HG03066 (cell line): ENCODE data around the gene PRKD3.

ENCODE experiments used
- ATAC-seq: cut with Tn5 transposase; IDR thresholded peaks from one replicate; pipeline ENCODE4 v1.9.1; 2021; ENCODE audit warnings: low read depth; ENCODE audit not compliant: unreplicated experiment

The PRKD3 gene

DNA sequence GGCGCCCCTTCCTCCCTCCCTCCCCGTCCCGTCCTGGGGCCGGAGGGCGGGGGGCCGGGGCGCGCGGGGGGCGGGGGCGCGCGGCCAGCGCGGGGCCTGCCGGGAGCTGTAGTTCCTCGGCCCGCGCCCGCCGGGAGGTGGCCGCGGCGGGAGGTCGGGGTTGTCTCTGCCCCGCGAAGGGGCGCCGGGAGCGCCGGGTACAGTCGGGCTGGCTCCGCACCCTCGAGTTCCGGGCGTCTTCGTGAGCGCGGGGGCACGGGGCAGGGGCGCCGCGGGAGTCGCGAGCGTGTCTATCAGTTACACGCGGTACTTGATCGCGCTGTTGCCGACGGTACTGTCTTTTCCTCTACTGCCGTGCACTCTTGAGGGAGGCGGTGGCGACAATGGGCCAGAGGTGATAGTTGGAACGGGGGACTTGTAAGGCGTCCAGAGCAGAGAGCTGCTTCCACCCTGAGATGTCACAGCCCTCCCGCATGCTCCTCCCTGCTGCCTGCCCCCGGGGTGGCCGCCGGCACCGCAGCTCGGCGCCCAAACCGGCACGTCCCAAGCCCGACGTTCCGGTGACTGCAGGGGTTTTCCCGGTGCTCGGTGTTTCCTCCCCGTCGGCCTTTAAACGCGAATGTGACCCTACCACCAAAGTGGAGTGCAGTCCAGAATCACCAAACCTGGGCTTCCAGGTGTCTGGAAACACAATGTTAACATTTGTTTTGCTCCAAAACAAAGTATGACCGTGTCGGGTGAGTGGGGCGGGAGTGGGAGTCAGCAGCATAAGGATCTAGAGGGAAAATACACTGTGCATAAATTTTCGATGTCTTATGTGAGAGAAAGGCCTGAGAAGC lies at the start of gene PRKD3:
TSS of gene PRKD3 (minus strand) at position 48 of the 839 bp plus-strand sequence. CDS start 8,309 bp downstream, outside the sequence.
- peak; percentile 76 for ATAC-seq

DNA sequence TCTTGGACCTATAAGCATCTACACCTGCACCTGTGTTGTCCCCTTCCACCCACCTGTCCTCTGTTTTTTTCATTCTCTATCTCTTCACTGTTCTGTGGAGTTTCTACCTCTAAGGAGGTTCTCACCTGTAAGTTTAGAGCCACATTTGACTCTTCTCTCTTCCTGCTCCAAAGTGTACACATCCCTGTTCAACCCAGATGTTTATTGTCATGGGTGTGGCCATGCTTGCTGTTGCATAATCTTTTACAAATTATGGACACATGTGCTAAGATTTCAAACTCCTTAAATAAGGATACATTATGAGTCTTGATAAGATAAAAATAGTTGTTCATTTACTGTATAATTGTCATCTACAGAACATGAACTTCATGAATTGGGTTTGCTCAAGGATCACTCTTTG lies 47.4 kb upstream of the PRKD3 start:
- no peak for ATAC-seq

DNA sequence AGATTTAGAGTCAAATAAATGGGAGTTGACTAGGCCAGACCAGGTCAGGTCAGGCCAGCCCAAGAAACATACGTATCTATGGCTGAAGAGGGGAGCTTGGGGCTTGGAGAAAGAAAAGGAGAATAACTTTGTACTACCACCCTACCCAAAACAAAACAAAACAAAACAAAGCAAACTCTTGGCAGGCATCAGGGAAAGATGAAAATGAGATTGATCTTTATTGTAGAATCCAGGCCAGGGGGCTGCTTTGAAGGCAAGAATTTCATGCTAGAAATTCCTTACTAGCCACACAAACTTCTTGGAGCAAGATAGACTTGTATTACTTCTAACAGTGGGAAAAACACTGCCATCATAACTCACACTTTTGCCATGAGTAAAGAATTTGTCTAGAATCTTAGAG lies 46.0 kb upstream of the PRKD3 start:
- no peak for ATAC-seq

DNA sequence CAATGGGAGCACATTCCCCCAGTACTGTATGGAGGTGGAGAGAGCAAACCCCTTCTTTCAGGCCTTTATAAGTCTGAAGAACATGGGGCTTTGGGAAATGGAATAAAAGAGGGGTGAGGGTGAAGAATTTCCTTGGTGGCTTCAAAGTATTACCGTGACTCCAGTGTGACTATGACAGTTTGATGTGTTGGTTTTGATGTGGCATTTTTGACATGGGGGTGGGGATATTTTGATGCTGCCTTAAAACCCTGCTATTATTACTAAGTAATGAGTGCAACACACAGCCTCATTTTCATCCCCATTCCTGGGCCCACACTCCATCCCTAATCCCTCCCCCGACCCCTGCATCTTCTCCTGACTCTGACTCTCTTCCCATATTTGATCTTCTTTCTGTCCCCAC lies 43.4 kb upstream of the PRKD3 start:
- ATAC-seq, result no peak

DNA sequence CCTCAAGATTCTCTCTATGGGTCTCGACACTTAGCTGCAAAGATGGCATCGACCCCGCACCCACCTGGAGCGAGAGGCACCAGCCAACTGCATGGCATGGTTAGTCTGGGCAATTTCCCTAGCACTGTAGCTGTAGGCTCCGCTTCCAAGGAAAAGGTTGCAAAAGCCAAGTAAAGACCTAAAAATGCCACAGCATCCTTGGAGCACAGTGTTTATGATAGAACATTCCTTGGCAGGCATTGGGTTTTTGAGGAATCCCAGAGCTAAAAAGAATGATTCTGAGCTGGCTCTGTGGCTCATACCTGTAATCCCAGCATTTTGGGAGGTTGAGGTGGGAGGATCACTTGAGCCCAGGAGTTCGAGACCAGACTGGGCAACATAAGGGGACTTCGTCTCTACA lies 42.7 kb upstream of the PRKD3 start:
- ATAC-seq, result no peak

DNA sequence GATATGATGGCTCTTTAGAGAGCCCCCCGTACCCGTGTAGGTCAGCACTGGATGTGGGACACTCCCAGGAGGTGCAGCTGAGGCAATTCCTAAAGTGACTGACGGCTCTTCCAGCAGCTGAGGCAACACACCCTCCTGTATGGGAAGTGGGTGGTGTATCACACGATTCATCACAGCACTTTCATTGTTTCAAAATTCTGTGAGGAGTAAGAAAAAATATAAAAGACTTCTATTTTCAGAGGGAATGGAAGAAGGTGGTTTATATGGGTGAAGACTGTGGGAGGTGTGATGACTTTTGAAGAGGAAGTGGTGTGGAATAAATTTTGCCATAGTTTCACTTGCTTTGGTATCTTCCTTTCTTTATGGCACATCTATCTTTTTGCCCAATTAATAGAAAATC lies 42.1 kb upstream of the PRKD3 start:
- ATAC-seq, result no peak

DNA sequence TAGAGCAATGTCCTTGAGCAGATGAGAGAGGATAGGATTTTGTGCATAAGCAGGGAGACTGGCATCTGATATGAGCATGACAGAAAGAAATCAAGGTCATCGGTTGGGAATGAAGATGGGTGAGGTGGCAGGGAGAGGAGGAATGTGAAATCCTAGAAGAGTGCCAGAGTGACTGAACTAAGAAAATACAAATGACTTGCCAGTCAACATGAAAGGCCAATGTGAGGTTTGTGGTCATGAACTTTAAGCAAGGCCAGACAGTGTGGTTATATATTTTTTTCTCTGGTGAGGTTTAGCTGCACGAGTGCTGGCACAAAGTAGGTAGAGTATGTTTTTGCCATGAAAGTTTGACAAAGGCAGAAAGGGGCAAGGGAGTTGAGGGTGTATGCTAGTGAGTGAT lies 41.0 kb upstream of the PRKD3 start:
- ATAC-seq, result no peak

DNA sequence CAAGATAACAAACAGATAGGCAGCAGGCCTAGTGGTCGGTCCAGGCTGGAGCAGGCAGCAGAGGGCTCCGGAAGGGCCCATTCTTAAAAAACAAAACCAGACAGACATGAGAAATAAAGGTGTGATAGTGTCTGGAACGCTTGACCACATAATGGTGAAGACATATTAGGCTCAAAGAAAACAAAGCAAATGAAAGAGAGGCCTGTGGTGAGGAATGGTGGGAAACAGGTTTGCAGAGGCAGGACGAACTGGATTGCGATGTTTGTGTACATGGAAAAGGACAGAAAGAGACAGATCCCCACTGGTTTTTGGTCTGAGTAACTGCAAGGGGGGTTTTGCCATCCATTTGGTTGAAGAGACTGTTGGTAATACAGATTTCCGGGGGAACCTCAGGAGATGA lies 39.7 kb upstream of the PRKD3 start:
- ATAC-seq, result no peak

DNA sequence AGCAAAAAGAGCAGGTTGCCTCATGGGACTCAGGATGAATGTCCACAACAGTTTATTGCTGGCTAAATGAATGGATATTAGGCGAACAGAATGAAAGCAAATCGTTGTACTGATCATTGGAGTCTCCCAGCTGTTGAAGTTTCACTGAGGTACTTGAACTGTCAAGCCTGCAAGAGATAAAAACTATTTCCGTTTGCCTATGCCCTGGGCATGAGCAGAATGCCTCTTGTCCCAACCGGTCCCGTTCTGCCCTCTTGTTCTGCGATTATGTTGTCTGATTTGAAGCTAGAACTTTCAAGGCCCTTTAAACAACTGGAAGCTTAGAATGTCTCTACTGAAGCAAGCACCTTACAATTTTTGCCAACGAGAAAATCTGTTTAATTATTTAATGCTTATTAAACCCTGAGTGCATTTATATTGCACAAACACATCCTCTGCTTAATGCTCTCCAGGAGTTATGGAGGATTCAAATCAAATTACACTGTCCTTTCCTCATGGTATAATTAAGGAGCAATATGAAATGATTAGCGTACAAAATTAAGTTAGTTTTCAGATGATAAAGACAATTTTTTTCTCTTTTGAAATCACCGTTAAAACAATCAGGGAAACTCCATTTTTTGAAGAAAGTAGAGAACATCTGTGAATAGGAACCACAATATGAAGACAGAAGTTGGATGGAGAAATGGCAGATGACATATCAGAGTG lies 37.5 kb upstream of the PRKD3 start:
- ATAC-seq, result no peak

DNA sequence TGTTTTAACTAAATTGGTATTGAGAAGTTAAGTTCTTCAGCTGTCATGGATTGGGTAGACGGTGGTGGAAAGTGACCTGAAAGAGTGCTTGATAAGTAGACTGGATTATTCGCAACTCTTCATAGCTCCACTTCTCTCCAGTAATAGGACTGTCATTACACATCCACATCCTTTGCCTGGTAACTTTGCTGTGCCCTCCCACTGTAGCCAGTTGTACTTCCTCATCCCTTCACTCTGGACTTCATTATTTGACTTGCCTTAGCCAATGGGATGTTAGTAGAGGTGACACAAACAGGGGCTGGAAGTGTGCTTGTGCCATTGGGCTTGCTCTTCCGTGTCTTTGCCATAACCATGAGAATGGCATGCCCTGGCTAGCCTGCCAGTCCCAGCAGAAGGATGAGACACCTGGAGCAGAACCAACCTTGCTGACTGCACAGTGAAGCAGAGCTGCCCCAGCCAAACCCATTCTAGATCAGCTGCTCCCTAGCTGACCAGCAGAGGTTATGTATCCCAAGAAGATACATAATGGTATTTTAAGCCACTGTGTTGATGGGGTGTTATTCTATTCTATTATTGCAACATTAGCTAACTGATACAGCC lies 36.7 kb upstream of the PRKD3 start:
- no peak for ATAC-seq

DNA sequence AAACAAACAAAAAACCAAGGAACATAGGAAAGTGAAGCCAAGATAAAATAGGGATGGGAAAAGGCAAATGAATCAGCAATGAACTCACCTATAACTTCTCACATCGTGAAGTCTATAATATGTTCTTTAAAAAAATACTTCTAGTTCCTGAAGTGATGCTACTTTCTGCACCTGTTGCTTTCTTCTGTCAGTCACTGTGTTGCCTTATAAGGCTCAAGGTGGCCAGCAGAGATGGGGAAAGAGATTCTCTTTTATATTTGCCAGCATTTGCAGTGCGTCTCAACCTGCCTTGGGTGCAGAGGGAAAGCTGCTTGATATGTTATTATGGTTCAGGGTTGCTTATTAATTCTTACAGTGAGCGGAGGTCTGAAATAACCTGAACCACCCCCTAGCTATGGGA lies 33.8 kb upstream of the PRKD3 start:
- ATAC-seq, result no peak

DNA sequence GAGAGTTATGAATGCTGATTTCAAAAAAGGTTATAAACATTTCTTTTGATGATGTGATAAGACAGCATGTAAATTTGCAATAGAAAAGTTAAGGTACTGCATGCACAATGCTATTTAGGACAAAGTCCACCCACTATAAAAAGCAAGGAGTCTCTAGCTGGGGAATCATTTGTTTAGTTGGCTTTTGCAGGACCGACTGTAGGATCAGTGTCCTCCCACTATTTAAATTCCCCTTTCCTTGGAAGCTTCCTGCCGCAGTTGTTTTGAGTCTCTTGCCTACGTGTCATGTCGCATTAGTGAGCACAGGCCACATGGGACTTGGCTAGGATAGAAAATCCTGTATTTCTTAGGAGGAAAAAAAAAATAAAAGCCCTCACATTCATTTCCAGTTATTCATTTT lies 32.9 kb upstream of the PRKD3 start:
- no peak for ATAC-seq

DNA sequence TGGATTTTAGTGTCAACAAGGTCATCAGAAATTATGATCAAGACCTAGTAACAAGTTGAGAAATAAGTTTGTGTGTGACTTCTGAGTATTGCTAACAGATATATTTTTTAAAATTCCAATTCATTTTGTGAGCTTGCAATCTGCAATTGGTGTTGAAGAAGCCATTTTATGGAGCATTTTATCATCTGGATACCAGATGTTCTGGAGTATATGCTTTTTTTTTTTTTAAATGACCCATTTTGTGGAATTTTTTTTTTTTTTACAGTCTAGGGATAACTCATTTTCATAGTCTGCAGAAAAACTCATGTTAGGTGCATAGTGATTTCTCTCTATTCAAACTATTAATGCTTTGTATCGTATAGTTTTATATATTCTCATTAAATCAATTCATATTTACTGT lies 32.4 kb upstream of the PRKD3 start:
- no peak for ATAC-seq

DNA sequence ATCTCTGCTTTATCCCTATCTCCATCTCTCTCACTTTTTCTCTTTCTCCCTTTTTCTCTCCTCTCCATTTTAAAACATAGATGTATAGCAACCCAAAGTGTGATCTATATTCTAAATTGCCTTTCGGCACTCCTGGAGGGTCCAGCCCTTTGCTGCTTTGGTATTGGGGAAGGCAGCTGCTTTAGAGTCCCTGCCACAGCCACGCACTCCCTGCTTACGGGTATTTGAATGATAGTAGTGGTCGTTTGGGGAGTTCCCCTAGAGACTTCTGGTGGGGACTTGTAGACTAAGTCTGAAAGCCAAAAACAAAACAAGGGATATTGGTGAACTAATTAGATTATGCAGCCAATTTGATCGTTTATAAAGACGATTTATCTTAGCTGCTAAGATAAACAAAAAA lies 31.7 kb upstream of the PRKD3 start:
- ATAC-seq, result no peak

DNA sequence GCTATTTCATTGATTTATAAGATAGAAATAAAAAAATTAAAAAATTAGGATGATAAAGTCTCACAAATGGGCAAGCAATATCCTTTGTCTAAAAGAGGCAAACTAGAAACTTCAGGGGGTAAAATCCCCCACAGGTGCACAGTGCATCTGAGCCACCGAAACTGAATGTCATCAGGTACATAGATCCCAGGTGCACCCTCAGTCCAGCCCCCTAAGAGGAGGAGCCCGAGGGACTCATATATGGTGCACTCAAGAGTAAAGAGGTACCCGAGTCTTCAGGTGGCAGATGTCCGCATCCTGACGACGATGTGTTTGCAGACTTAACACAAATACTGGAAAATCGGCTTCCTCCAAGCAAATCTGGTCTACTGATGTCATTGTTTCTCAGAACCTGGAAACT lies 31.1 kb upstream of the PRKD3 start:
- ATAC-seq, result no peak

DNA sequence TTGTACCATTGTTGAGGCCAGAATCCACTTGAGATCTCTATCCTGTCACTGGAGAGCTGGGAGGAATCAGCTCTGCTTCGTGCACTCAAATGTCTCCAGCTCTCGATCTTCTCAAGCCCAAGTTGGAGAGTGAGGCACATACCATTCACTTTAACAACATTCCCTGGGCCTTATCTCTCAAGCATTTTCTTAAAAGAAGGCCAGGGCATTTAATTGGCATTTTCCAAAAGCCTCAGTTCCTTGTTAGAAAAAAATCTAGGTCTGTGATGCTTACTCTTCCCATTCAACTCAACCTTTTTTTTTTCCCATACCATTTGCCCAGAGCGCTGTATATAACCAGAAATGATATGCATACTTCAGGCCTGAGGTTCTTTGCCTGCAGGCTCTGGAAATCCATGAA lies 29.9 kb upstream of the PRKD3 start:
- ATAC-seq, result no peak

DNA sequence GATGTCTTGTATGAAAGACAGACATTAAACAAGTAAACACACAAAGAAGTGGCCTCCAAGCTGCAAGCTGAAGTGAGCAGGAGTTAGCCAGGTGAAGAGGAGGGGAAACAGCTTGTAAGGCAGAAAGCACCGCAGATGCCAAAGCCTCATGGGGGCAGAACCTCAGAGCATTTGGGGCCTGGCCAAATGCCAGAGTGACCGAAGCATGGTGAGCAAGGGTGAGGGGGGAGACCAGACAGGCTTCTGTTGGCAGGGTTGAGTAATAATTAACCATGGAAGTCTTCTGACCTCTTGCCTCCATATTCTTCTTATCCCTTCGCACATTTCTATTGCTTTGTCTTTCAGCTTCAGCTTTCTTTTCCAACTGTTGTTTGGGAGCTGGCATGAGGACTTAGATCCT lies 25.4 kb upstream of the PRKD3 start:
- ATAC-seq, result no peak

DNA sequence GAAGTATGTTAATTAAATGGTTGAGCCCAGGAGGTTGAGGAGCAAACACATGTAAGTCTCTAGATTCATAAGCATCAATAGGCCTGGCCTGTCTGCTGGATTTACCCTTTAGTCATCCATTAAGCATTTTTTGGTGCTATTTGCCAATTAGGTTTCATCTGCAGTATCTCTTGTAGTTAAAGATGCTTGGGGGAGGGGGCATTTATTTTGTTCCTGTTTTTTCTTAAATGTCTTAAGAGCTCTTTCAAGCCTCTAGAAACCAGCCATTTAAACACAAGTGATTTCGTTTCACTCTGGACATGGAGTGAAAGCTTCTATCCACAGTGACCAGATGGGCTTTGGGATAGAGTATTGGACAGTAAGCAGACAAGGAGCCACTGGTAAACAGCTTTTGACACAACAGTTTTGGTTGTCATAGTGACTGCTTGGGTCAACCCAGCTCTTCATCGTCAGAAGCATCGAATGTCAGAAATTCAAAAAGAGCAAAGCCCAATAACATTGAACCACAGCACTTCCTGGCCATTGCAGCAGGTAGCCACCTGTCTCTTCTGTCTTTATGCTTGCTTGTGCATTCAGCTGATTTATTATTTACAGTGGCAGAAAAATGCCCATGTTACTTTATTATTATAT lies 24.7 kb upstream of the PRKD3 start:
- no peak for ATAC-seq

DNA sequence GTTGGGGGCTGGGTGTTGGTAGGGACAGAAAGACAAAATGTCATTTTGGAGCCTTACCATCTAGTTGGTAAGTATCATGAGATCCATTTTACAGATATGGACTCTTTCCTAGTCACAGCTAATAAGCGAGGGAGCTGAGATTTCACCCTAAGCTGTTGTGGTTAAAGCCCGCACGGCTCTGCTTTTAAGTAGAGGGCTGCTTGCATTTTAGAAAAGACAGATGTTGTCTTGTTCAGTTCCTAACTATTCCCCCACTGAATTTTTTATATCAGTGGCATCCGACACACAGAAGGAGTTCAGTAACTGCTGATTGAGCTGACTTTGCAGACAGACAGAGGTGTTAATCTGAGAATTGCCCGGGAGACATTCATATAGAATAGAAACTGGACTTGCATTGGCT lies 23.5 kb upstream of the PRKD3 start:
- ATAC-seq, result no peak

DNA sequence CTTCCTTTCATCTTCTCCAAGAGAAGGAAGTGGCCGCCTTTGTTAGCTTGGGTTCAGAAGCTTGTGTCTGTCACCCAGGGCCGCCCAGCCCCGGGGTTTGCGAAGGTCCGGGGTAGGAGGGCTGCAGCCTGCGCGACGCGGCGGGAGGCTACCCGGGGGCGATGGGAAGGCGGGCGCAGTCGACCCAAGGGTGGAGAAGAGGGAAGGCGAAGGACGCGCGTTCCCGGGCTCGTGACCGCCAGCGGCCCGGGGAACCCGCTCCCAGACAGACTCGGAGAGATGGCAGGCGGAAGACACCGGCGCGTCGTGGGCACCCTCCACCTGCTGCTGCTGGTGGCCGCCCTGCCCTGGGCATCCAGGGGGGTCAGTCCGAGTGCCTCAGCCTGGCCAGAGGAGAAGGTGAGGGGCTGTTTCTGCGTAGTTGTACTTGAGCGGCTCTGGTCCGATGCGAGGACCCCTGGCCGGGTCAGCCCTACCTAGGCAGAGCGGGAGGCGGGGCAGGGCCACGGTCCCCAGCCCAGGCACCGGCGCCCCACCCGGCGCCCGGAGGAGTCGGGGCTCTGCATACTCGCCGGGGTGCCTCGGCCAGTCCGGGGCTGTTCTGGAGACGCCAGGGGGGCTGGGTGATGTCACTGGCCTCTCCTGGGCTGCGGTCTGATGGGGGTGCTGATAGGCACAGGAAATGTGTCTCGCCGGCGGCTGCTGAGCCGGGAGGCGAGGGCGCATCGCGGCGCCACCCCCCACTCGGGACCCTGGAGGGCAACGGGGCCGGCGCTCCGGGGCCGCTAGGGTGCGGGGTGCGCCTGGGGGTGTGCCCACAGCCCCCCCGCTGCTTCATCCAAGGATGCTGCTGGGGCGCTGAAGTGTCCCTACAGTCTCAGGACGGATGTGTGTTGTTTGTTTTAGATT lies 20.1 kb upstream of the PRKD3 start, which contains the start of gene QPCT:
TSS of gene QPCT (plus strand) at position 178 of the 909 bp plus-strand sequence. CDS start at position 280, 102 bp downstream.
- ATAC-seq, result no peak
